DLD1 (cell line): ENCODE results near the gene KIAA0232.
"Not testable (repeated sequence)": the region's sequence is repeated elsewhere in the genome, so short reads cannot be mapped to it uniquely, and the experiment has no call there.

ENCODE experiments used
- in situ Hi-C: cut with HindIII; loops from 2 replicates; pipeline ENCODE4 v1.10.0; 2017; ENCODE audit warnings: low sequenced_read_pairs

The KIAA0232 gene

DNA sequence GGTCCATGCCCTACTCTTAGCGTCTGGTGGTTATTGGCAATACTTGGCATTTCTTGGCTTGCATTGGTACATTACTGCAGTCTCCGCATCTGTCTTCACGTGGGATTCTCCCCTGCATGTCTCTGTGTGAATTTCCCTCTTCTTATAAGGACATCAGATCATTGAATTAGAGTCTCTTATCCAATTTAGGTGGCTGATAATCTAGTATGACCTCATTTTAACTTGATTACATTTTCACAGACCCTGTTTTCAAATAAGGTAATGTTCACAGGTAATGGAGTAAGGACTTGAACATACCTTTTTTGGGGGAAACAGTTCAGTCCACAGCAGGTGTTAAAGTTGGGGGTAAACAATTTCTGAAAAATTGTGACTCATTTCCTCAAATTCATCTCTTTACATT lies 16.6 kb downstream of the KIAA0232 start:
- in situ Hi-C loops: no loop called here

DNA sequence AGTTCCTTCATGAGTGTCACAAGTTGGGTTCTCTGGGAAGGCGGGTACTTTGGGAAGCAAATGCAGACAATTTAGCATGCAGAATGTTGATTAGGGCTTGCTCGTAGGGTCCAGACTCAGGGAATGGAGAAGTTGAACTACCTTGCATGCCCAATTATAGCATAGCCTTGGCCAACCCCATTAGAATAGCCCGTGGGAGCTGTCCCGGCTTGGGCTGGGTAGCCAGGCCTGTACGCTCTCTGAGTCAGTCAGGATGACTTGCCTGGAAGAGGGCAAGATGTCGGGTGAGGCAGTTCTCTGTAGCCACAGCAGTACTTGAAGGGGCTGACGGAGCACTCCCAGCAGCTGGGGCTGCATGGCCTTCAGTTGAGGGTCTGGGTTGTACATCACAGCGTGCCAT lies 19.5 kb downstream of the KIAA0232 start:
- in situ Hi-C loops: no loop called here

DNA sequence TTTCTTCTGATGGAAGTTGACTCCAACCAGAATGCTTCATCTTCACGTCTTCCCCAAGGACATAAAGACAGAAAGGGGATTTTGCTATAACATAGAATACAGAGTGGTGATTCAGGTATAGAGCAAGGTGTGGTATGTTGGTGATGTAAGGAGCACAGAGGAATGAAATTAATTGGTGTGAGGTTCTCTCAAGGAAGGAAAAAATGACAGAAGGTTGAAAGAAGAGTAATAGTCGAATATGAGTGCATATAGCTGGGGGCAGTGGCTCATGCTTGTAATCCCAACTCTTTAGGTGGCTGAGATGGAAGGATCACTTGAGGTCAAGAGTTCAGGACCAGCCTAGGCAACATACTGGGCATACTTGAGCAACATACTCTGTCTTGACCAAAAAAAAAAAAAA lies 20.1 kb downstream of the KIAA0232 start:
- in situ Hi-C loops: no loop called here

DNA sequence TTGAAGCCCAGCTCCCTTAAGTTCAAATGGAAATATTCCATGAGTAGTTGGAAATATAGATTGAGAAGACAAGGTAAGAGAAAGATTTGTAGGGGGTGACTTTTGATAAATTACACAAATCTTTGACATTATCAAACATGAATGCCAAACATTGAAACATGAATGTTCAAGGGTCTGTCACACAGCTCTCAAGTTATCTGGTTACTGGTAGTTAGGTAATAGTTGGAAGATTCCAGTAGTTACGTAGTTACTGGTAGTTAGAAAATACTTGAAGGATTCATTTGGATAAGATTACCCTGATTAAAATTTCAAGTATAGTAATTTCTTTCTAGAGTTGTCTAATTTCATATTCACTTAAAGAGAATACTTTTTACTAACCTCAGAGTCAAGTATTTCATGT lies 20.7 kb downstream of the KIAA0232 start:
- in situ Hi-C loops: no loop called here

DNA sequence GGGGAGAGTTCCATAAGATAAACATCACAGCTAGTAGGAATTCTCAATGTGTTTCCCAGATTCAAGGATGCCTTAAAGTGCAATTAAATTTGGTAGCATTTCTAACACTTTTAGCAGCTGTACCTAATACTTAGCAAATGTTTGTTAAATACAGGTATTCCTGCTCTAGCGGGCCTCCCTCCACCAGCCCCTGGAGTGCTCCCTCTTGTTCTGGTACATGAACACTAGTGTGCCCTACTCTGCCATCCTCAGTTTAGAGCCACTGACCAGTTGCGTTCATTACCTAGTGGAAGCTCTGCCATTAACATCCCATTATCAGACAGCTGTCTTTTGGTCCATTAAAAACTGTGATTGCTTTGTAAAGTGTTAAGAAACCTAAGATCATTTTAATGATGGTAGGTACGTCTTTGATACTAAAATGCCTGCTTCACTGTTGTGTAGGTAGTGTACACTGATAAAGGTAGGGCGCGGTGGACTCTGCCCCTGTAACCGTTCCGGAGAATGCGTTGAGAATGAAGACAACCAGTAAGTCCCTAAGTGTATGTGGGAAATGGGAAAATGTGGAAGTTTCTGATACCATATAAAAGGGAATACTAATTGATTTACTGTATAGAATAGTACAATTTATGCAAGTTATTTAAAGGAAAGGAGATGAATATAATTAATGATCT lies 21.7 kb downstream of the KIAA0232 start:
- in situ Hi-C loops: no loop called here

DNA sequence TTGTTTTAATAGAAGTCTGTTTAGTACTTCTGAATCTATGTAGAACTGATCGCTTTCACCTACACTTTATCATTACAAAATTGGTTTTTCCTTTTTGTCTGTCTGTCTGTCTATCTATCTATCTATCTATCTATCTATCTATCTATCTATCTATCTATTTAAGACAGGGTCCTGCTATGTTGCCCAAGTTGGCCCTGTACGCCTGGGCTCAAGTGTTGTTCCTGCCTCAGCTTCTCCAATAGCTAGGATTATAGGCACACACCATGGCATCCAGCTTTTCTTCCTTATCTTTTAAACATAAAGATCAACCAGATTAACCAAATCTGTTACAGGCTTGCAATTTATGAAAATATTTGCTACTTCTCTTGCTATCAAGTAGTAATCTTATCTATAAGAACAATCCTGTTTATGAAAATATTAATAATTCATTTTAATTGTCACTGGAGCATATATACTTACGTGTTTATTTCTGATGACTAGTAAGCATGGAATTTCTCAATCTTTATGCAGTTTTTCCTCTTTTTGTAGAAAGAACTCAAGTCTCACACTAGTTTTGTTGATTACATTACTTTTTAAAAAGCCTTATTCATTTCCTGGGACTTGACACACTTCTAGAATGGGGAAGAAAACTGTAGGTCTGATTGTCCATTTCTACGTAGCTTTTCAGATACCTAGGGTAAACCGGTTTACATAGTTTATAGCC lies 24.5 kb downstream of the KIAA0232 start:
- in situ Hi-C loops: no loop called here

DNA sequence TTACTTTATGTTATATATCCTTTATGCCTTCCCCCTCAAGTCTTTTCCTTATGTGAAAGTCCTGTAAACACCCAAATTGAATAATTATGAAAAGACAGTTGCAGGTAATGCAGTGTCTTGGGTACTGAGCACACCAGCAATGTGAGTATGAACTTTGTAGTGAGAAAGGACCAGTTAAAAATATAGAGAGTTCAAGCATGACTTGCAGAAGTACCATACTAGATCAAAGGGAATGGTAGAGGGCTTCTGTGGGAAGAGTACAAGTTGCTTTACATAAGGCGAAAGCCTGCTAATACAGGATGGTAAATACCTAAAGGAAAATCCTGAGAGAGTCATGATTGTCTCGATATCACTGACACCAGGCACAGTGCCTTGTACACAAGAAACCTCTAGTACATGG lies 25.7 kb downstream of the KIAA0232 start:
- in situ Hi-C loops: no loop called here

DNA sequence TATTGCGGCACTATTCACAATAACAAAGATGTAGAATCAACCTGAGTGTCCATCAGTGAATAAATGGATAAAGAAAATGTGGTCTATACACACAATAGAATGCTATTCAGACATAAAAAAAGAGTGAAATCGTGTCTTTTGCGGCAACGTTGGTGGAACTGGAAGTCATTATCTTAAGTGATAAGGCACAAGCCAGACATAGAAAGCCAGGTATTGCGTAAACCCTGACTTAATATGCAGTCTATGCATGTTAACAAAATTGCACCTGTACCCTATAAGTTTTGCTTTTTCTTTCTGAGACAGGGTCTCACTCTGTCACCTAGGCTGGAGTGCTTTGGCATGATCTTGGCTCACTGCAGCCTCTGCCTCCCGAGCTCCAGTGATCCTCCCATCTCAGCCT lies 28.6 kb downstream of the KIAA0232 start:
- in situ Hi-C loops: no loop called here

DNA sequence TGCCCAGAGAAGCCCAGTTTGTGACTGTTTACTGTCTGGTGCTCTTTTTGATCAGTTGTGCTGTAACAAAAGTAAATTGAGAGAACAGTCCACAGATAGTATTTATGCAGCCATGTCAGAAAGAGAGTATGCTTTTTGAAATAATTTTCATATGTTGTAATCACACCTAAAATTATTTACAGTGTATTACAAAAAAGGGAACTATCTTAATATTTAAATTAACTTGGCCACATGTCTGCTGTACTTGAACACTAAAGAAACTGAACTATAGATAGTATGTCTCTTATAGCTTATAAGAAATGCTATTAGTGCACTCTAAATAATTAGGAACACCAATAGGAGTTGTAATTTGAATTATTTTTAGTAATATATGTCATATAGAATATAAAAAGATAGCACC lies 30.2 kb downstream of the KIAA0232 start:
- in situ Hi-C loops: no loop called here

DNA sequence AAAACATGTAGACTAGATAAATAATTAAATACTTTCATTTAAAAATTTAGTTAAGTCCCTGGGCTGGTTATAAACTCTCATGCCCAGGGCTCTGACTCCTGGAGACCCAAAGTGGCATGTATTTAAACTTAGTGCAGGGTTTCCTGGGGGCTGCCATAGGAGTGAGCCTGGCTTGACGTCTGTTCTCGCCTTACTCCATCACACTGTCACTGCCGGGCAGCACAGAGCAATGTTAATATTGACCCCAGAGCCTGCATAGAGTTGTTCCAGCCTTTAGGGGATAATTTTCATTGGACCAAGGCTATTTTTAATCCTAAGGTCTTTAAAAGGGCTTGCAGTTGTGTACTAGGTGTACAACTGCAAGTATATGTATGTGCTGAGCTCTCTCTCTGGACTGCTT lies 31.2 kb downstream of the KIAA0232 start:
- in situ Hi-C loops: no loop called here

DNA sequence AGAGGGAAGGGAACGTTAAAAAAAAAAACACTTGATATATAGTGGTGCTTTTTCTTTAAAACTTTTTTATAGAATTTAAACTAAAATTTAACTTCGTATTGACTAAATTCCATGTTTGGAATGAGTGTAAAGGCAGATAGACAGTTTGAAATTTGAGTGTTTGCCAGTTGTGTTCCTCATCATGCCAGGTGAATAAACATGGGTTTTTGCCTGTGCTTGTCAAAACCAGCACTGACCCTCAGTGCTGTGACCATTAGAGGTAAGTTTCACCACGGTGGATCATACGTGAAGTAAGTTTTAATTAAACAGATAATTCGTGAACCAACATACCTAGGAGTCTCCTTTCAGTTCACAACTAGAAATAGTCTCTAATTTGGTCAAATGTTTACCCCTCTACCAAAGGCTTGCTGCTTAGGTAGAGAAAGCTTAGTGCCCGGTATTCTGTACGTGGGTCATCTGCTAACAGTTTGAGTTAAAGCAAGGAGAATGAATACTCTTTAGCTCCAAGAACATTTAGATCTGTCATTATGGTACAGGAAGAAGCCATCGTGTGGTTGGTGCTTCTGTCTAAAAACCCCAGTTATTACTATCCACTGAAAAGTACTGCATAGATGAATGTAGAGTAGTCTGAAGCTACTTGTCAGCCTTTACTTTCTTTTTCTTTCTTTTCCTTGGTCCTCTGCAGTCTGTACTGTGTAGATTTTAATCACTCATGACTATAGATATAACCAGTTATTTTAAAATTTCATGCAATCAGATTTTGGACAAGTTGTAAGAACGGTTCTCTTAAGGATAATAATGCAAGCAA lies 32.7 kb downstream of the KIAA0232 start:
- in situ Hi-C loops: no loop called here

DNA sequence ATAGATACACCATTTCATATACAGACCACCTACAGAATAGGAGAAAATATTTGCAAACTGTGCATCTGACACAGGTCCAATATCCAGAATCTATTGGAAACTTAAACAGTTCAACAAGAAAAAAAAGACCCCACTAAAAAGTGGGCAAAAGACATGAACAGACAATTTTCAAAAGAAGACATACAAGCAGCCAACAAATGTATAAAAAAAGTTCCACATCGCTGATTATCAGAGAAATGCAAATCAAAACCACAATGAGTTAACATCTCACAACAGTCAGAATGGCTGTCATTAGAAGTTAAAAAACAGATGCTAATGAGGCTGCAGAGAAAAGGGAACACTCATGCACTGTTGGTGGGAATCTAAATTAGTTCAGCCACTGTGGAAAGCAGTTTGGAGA lies 36.8 kb downstream of the KIAA0232 start:
- in situ Hi-C loops: no loop called here

DNA sequence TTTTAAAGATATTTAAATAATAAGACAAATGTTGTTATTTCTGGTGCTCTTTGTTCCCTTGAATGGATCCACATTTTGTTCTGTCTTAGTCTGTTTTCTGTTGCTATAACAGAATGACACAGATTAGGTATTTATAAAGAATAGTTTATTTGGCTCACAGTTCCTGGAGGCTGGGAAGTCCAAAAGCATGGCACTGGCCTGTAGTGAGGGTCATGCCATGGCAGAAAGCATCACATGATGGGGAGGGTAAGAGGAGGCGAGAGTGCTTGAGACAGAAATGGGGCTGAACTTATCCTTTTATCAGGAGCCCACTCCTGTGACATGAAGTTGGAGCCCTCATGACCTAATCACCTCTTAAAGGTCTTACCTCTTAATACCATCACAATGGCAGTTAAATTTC lies 38.2 kb downstream of the KIAA0232 start:
- in situ Hi-C loops: no loop called here

DNA sequence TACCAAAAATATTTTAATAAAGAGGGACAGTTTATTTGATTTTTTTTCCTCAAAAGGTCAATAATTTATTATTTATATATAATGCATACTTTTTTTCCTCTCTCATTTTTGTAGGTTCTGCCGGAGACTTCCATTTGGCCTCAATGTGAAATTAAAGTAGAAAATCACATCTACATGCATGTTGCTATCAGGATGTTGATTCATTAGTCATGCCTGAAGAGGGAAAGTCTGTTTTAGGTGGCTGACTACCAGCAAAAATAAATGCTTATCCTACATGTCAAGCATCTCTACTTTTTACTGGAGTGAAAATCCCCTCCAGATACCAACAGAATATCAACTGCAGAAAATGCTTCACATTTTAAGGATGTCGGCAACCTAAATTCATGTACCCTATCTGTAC lies 41.5 kb downstream of the KIAA0232 start:
- in situ Hi-C loops: no loop called here

DNA sequence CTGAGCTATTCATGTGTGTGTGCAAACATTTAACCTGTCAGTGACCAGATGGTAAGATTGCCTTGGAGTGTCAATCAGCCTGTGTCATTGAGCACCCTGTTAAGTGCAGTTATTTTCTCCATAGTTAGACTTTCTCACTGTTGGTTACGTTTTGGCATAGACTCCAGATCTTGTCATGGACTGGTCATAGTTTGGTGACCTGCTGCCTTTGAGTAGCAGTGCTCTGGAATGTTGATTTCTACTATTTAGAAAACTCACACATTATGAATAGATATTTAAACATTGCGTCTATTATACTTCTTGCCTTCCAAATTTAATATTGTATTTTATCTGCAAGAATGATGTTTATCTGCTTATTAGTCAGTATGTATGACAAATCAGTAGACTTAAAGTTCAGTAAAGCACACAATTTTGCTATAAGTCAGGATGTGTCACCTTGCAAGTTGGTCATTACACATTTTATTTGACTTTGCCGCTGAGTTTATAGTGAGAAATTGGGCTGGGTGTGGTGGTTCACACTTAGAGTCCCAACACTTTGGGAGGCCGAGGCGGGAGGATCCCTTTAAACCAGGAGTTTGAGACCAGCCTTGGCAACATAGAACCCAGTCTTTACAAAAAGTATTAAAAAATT lies 42.4 kb downstream of the KIAA0232 start:
- in situ Hi-C loops: no loop called here

DNA sequence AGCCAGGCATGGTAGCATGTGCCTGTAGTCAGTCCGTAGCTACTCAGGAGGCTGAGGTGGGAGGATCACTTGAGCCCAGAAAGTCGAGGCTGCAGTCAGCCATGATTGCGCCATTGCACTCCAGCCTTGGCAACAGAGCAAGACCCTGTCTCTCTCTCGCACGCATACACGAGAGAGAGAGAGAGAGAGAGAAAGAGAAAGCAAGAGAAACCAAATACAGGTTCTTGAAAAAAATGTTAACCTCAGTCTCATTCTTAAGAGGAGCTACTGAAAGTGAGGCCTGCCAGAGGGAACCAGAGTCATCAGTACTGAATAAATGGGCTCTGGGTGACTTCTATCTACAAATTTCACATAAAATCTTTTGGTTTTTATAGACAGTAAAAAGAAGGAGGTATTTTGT lies 42.9 kb downstream of the KIAA0232 start:
- in situ Hi-C loops: no loop called here

DNA sequence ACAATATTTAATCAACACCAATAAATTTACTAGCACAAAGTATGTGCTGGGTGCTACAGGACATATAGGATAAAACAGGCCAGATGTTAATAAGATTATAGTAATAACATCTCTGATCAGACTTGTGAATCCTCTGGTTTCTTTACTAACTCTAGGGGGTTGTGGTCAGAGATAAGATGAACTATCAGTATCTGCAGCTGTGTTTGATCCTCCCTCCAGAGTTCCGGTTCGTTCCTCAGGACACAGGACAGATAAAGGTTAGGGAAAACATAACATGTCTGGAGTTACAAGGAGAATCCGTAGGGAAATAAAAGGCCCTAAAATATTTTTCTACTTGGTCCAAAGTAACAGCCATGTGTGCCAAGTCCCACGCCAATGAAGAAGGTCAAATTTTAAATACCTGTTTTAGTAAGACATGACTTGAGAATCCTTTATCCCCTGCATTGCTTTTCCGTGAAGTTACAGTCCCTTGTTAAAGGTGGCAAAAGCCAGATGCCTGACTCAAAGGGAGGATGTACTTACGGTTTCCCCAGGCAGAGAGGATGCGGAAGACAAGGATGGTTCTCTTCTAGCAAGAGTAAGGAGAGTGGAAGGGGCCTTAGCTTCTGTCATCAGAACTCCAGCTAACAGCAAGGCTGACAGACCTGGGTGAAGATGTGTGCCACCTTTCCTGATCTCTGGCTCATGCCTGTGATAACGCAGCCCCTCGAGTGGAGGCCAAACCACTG lies 44.4 kb downstream of the KIAA0232 start:
- in situ Hi-C loops: no loop called here

DNA sequence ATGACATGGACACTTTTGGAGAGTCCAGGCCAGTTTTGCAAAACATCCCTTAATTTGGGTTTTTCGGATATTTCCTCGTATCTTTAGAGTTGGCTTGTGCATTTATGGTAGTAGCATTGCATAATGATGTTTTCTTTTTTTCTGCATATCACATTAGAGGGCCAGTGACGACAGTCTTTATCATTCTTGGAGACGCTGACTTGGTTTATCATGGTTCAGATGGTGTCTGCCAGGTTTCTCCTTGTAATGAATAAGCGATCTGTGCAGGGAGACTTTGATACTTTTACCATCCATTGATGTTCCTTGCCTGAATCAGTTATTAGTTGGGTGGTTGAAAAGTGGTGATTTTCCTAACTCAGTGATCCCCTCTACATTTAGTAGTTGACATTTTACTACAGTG lies 46.6 kb downstream of the KIAA0232 start:
- in situ Hi-C loops: no loop called here

DNA sequence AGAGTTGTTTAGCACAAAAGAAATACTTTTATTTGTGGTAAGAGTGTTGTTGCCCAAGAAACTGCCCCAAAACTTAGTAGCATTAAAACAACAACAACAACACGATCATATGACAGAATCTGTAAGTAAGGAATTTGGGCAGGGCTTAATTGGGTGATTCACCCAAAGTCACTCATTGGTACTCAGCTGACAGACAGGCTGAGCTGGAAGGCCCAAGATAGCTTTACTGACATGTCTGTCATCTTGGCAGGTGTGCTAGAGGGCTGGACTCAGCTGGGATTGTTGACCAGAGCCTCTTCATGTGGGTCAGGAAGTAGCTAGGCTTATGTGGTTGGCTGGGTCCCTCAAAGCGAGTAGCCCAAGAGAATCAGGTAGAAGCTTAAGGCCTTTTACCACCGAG lies 52.3 kb downstream of the KIAA0232 start:
- in situ Hi-C loops: no loop called here

DNA sequence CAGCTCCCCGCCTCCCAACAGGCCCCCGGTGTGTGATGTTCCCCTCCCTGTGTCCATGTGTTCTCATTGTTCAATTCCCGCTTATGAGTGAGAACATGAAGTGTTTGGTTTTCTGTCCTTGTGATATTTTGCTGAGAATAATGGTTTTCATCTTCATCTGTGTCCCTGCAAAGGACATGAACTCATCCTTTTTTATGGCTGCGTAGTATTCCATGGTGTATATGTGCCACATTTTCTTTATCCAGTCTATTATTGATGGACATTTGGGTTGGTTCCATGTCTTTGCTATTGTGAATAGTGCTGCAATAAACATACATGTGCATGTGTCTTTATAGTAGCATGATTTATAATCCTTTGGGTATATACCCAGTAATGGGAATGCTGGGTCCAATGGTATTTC lies 53.1 kb downstream of the KIAA0232 start:
- in situ Hi-C loops: not testable (repeated sequence)

DNA sequence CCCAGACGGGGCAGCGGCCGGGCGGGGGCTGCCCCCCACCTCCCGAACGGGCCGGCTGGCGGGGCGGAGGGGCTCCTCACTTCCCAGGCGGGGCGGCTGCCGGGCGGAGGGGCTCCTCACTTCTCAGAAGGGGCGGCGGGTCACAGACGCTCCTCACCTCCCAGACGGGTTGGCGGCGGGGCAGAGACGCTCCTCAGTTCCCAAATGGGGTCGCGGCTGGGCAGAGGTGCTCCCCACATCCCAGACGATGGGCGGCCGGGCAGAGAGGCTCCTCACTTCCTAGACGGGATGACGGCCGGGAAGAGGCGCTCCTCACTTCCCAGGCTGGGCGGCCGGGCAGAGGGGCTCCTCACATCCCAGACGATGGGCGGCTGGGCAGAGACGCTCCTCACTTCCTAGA lies 54.6 kb downstream of the KIAA0232 start:
- in situ Hi-C loops: not testable (repeated sequence)
